Neural cell (in vitro differentiated cells): ENCODE results near the gene STS. TPM values are rescaled to one million over a fixed set of nuclear protein-coding genes. Genes with fewer than 3 reads are reported as not detected.

Experiments used
- H2AFZ ChIP-seq: fragments of 200-600, 300-800 bp; sonication (generic), shearing (Covaris generic); 2 replicates; pipeline ENCODE4 v1.6.0; 2014; ENCODE audit warnings: low read depth, mild to moderate bottlenecking, antibody characterized with exemption, low read length, moderate library complexity
- H3F3A ChIP-seq: fragments of 200-600 bp; shearing (Covaris generic); 2 replicates; pipeline ENCODE4 v1.6.1; 2016; ENCODE audit warnings: mild to moderate bottlenecking, moderate library complexity, mixed read lengths, antibody characterized with exemption, low read length; ENCODE audit not compliant: insufficient read depth, poor library complexity, severe bottlenecking
- H3K27ac ChIP-seq: fragments of 200-600, 300-800 bp; sonication (generic), shearing (Covaris generic); 2 replicates; pipeline ENCODE4 v1.5.1; 2014; ENCODE audit warnings: mild to moderate bottlenecking, low read length, moderate library complexity
- H3K27me3 ChIP-seq: fragments of 300-800, 200-600 bp; sonication (generic), shearing (Covaris generic); 2 replicates; pipeline ENCODE4 v1.6.0; 2014; ENCODE audit warnings: mild to moderate bottlenecking, low read depth, low read length, moderate library complexity; ENCODE audit not compliant: insufficient read depth
- H3K36me3 ChIP-seq: fragments of 300-800, 200-600 bp; sonication (generic), shearing (Covaris generic); 2 replicates; pipeline ENCODE4 v1.5.1; 2014; ENCODE audit warnings: mild to moderate bottlenecking, antibody characterized with exemption, low read length, moderate library complexity; ENCODE audit not compliant: insufficient read depth
- H3K4me2 ChIP-seq: fragments of 300-800, 200-600 bp; sonication (generic), shearing (Covaris generic); 2 replicates; pipeline ENCODE4 v1.6.0; 2014; ENCODE audit warnings: mild to moderate bottlenecking, low read length
- H3K4me3 ChIP-seq: fragments of 300-800, 200-600 bp; sonication (generic), shearing (Covaris generic); 2 replicates; pipeline ENCODE4 v1.5.1; 2014; ENCODE audit warnings: mild to moderate bottlenecking, low read length, moderate library complexity
- H3K79me2 ChIP-seq: fragments of 200-600 bp; shearing (Covaris generic); replicated peaks from 2 replicates; pipeline ENCODE4 v1.6.0; 2014; ENCODE audit warnings: mild to moderate bottlenecking, low read length, moderate library complexity; ENCODE audit not compliant: insufficient read depth
- H3K9ac ChIP-seq: fragments of 300-800, 200-600 bp; sonication (generic), shearing (Covaris generic); 2 replicates; pipeline ENCODE4 v1.6.1; 2016; ENCODE audit warnings: mild to moderate bottlenecking, low read length, mixed read lengths
- H3K9me2 ChIP-seq: fragments of 200-600 bp; shearing (Covaris generic); 2 replicates; pipeline ENCODE4 v1.6.1; 2016; ENCODE audit warnings: mild to moderate bottlenecking, low read length, mixed read lengths; ENCODE audit not compliant: insufficient read depth
- H3K9me3 ChIP-seq: fragments of 200-600, 300-800 bp; sonication (generic), shearing (Covaris generic); 2 replicates; pipeline ENCODE4 v1.6.1; 2016; ENCODE audit warnings: mild to moderate bottlenecking, mixed run types, low read length, moderate library complexity, mixed read lengths
- H4K20me1 ChIP-seq: fragments of 200-600 bp; shearing (Covaris generic); 2 replicates; pipeline ENCODE4 v1.6.1; 2016; ENCODE audit warnings: mild to moderate bottlenecking, mixed run types; ENCODE audit not compliant: insufficient read depth
- EP300 ChIP-seq: fragments of 450-650 bp; conservative IDR thresholded peaks from 2 replicates; pipeline ENCODE4 v1.6.1; 2014; ENCODE audit warnings: antibody characterized with exemption, mild to moderate bottlenecking, moderate library complexity; ENCODE audit not compliant: poor library complexity, severe bottlenecking
- EZH2 ChIP-seq: fragments of 200-600, 300-800 bp; shearing (Covaris generic), sonication (generic); IDR thresholded peaks from 2 replicates; pipeline ENCODE4 v1.6.1; 2014; ENCODE audit warnings: antibody characterized with exemption, low read length, borderline replicate concordance, mild to moderate bottlenecking; ENCODE audit not compliant: insufficient read depth, poor library complexity, severe bottlenecking
- MXI1 ChIP-seq: fragments of 450-650 bp; conservative IDR thresholded peaks from 2 replicates; pipeline ENCODE4 v1.6.1; 2014; ENCODE audit warnings: antibody characterized with exemption, mild to moderate bottlenecking; ENCODE audit not compliant: poor library complexity, severe bottlenecking
- POLR2AphosphoS5 ChIP-seq: IDR thresholded peaks from 2 replicates; pipeline ENCODE4 v1.6.1; 2012
- RAD21 ChIP-seq: fragments of 450-650 bp; conservative IDR thresholded peaks from 2 replicates; pipeline ENCODE4 v1.6.1; 2014; ENCODE audit warnings: antibody characterized with exemption, mild to moderate bottlenecking, moderate library complexity
- SMC3 ChIP-seq: fragments of 450-650 bp; conservative IDR thresholded peaks from 2 replicates; pipeline ENCODE4 v1.6.1; 2014; ENCODE audit warnings: antibody characterized with exemption, mild to moderate bottlenecking, moderate library complexity; ENCODE audit not compliant: poor library complexity
- TAF1 ChIP-seq: IDR thresholded peaks from 2 replicates; pipeline ENCODE4 v1.6.1; 2012; ENCODE audit warnings: low read depth
- polyA plus RNA-seq: library from polyadenylated mRNA; depleted of rRNA; stranded (reverse); fragments of >200 nt; gene quantifications from 2 replicates; pipeline ENCODE4 v1.2.3, GENCODE V29; 2014
- TF ChIP-seq, protein P1 (sequence below): IDR thresholded peaks from 2 replicates; pipeline ENCODE4 v1.6.1; 2012; ENCODE audit warnings: borderline replicate concordance
- TF ChIP-seq, protein P2 (sequence below): fragments of 450-650 bp; IDR thresholded peaks from 2 replicates; pipeline ENCODE4 v1.5.1; 2014; ENCODE audit warnings: antibody characterized with exemption, mild to moderate bottlenecking, moderate library complexity; ENCODE audit not compliant: poor library complexity, severe bottlenecking

STS gene
- polyA plus RNA-seq, 1 donor from 2014 or later, result 1.7 TPM

DNA sequence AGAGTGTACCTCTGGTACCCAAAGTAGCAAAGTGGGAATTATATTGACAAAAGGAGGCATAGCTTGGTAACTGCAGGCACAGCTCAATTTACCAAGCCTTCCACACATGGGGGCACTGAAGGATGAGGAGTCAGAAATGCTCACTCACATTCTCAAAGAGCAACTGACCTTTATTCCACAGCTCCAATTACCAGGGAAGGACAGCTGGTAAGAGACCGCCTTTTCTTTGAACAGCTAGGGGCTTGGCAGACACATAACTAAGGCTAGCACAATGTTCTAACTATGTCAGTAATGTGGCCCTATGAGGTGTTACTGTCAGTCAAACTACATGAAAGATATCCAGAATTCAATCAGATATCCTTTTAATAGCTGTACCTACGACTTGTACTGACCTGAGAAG is 20.5 kb upstream of the STS start:
- Histone ChIP-seq H3F3A (no peaks in the 10 kb centered on the region), H3K79me2 (no peaks in the 10 kb centered on the region), H3K27ac (no peak overlapping the region), H3K9me2 (no peaks in the 10 kb centered on the region), H3K36me3 (no peaks in the 10 kb centered on the region), H3K4me2 (no peak overlapping the region), H3K9ac (no peak overlapping the region), H3K9me3 (no peaks in the 10 kb centered on the region), H3K27me3 (no peaks in the 10 kb centered on the region), H2AFZ (no peak overlapping the region), H4K20me1 (no peaks in the 10 kb centered on the region), H3K4me3 (no peak overlapping the region)
- no peak for TF ChIP-seq EZH2
- TF ChIP-seq POLR2AphosphoS5, result no peak
- TF ChIP-seq RAD21, result no peak
- TF ChIP-seq, protein P1, sequence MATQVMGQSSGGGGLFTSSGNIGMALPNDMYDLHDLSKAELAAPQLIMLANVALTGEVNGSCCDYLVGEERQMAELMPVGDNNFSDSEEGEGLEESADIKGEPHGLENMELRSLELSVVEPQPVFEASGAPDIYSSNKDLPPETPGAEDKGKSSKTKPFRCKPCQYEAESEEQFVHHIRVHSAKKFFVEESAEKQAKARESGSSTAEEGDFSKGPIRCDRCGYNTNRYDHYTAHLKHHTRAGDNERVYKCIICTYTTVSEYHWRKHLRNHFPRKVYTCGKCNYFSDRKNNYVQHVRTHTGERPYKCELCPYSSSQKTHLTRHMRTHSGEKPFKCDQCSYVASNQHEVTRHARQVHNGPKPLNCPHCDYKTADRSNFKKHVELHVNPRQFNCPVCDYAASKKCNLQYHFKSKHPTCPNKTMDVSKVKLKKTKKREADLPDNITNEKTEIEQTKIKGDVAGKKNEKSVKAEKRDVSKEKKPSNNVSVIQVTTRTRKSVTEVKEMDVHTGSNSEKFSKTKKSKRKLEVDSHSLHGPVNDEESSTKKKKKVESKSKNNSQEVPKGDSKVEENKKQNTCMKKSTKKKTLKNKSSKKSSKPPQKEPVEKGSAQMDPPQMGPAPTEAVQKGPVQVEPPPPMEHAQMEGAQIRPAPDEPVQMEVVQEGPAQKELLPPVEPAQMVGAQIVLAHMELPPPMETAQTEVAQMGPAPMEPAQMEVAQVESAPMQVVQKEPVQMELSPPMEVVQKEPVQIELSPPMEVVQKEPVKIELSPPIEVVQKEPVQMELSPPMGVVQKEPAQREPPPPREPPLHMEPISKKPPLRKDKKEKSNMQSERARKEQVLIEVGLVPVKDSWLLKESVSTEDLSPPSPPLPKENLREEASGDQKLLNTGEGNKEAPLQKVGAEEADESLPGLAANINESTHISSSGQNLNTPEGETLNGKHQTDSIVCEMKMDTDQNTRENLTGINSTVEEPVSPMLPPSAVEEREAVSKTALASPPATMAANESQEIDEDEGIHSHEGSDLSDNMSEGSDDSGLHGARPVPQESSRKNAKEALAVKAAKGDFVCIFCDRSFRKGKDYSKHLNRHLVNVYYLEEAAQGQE, result no peak
- TF ChIP-seq EP300, result no peak
- TF ChIP-seq, protein P2, sequence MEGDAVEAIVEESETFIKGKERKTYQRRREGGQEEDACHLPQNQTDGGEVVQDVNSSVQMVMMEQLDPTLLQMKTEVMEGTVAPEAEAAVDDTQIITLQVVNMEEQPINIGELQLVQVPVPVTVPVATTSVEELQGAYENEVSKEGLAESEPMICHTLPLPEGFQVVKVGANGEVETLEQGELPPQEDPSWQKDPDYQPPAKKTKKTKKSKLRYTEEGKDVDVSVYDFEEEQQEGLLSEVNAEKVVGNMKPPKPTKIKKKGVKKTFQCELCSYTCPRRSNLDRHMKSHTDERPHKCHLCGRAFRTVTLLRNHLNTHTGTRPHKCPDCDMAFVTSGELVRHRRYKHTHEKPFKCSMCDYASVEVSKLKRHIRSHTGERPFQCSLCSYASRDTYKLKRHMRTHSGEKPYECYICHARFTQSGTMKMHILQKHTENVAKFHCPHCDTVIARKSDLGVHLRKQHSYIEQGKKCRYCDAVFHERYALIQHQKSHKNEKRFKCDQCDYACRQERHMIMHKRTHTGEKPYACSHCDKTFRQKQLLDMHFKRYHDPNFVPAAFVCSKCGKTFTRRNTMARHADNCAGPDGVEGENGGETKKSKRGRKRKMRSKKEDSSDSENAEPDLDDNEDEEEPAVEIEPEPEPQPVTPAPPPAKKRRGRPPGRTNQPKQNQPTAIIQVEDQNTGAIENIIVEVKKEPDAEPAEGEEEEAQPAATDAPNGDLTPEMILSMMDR, result no peak
- TF ChIP-seq MXI1, result no peak
- no peak for TF ChIP-seq TAF1
- no peak for TF ChIP-seq SMC3

DNA sequence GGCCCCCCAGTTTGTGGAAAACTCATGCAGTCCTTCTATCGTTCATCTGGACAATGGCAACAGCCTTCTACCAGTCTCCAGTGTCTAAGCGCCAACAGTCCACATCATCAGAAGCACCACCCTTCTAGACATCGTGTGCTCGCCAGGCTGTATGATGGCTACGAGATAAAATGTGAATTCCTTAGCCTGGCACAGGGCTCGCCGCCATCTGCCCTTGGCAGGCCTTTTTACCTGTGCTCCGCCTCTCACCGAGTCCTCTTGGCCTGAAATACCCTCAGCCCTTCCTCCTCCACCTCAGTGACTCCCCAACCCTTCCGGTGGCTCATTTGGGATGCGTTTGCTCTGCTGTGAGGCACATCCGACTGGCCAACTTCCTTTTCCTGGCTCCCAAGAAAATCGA is 15.9 kb upstream of the STS start:
- Histone ChIP-seq H2AFZ (no peak overlapping the region), H3K27me3 (no peaks in the 10 kb centered on the region), H3F3A (no peaks in the 10 kb centered on the region), H3K4me3 (no peak overlapping the region), H3K9me2 (no peaks in the 10 kb centered on the region), H4K20me1 (no peaks in the 10 kb centered on the region), H3K9me3 (no peaks in the 10 kb centered on the region), H3K27ac (no peak overlapping the region), H3K36me3 (no peaks in the 10 kb centered on the region), H3K4me2 (no peak overlapping the region), H3K9ac (no peak overlapping the region), H3K79me2 (no peaks in the 10 kb centered on the region)
- TF ChIP-seq TAF1, result no peak
- no peak for TF ChIP-seq EP300
- TF ChIP-seq, protein P2, result no peak
- TF ChIP-seq EZH2, result no peak
